Regular cardiac myocyte (primary cell): ENCODE measurements around the gene HLA-DQA1. TPM values are rescaled to one million over a fixed set of nuclear protein-coding genes. Genes with fewer than 3 reads are reported as not detected.

Experiments
- total RNA-seq: library from RNA; depleted of rRNA; stranded (reverse); fragments of >200 nt; gene quantifications from 2 replicates; pipeline ENCODE4 v1.2.3, GENCODE V29; 2014

The HLA-DQA1 gene
- not detected in 2 replicates for total RNA-seq

DNA sequence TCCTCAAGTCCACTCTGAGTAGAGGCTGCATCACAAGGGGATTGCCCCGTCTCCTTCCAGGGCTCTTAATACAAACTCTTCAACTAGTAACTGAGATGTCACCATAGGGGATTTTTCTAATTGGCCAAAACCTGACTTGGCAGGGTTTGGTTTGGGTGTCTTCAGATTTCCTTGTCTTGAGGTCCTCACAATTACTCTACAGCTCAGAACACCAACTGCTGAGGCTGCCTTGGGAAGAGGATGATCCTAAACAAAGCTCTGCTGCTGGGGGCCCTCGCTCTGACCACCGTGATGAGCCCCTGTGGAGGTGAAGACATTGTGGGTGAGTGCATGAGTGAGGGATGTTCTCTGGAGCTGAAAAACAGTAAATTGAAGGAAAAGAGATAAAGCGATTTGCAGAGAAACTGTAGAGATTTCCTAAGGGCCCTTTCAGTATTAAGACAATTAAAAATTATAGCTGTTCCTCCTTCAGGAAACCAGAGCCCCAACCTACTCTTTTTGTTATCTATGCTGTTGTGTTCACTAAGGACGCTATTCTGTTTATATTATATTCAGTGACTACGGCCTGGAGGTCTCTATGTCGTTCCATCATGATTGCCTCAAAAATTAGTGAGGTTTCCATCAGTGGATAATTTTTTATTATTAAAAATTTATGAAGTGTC is at the start of gene HLA-DQA1:
Gene HLA-DQA1 (plus strand): TSS at position 188 of the 662 bp plus-strand sequence. CDS start 53 bp downstream, at position 241.

DNA sequence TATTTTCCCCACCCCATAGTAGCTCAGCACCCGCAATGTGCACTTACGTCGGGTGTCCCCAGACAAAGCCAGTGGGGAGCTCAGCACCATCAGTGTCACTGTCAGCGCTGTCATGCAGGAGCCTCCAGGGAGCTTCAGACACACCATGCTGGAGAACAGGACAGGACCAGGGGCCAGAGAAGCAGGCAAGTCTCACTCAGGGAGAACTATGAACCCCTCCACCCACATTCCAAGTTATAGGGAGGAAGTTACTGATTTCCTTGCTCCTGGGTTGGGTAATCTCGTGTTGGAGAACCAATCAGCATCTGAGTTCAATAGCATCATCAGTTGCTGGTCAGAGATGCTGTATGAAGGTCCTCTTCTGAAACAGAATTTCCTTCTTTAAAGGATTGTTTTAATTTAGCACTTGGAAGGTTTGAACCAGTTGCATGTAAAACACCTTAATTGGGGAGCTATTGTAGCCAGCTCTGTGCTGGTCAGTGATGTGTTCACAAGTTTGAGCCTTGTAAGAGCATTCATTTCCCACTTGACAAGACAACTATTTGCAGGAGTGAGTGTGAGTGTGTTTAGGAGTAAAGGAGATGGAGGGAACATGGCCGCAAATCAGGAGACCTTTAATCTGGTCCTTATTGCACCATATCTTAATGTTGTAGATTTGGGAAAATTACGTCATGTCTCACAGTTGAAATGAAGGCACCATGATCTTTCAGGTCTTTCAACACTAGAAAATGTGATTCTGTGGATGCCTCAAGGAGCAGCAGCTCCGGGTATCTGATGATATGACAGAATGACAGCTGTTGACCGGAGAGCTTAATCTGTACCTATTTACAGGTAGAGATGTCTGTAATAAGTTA is 47.4 kb upstream of the HLA-DQA1 start, which contains the start of gene HLA-DRB1:
Gene HLA-DRB1 (minus strand): TSS at position 253 of the 854 bp plus-strand sequence. CDS start 106 bp downstream, at position 147.

DNA sequence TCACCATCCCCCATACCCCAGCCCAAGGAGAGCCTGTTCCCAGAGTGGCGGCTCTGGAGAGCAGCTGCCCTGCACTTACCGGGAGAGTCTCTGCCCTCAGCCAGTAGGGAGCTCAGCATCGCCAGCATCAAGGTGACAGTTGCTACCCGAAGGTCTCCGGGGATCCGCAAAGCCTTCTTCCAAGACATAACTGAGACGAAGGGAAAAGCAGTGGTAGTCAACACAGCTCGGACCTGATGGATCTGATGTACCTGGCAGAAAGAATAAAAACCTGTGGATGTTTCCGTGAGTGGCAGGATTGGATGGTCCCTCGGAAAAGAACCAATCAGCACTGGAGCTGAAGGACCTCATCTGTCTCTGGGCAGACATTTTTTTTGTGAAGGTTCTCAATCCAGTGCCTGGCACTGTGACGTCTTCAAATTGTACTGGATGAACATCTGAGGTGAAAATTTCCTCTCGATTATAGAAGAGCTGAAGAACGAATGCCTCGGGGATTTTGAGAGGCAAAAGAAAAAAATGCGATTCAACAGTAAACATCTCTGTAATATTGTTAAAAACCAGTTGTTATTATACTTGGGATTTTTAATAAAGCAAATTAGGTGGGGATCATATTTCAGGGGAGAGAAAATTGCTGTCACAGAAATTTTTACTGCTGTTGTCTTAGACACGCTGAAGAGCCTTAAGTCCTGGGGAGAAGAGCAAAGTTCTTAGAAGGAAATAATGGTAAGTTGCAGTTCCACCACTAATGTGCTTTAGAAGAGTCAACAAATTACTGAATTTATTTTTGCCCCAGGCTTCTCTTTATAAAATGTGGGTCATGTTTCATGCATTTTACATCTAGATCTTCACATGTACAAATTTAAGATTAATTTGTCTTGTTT is 29.5 kb downstream of the HLA-DQA1 start, which contains the start of gene HLA-DQB1:
Gene HLA-DQB1 (minus strand): TSS at position 238 of the 881 bp plus-strand sequence. CDS start 50 bp downstream, at position 188.

Other genes with a start within 250 kb of the HLA-DQA1 start
- gene BTNL2, start 230.2 kb upstream of the HLA-DQA1 start, total RNA-seq: not detected in 2 replicates
- 0.38 and 1.7 TPM in 2 replicates for gene HLA-DRA, start 197.5 kb upstream of the HLA-DQA1 start, total RNA-seq
- 0.28 TPM in 1 of 2 replicates, not detected in the other for gene HLA-DRB5, start 107.1 kb upstream of the HLA-DQA1 start, total RNA-seq
- gene HLA-DRB1, start 47.6 kb upstream of the HLA-DQA1 start, total RNA-seq: 0.58 and 3.7 TPM in 2 replicates
- under 0.01 TPM in 1 of 2 replicates, not detected in the other for gene HLA-DQB1, start 29.3 kb downstream of the HLA-DQA1 start, total RNA-seq
- gene HLA-DQA2, start 104.0 kb downstream of the HLA-DQA1 start, total RNA-seq: not detected in 2 replicates
- not detected in 2 replicates for gene HLA-DQB2, start 126.1 kb downstream of the HLA-DQA1 start, total RNA-seq
- under 0.01 and 0.28 TPM in 2 replicates for gene HLA-DOB, start 179.6 kb downstream of the HLA-DQA1 start, total RNA-seq
- gene TAP2, start 201.3 kb downstream of the HLA-DQA1 start, total RNA-seq: 10.4 and 22.6 TPM in 2 replicates
- 29.0 and 54.6 TPM in 2 replicates for gene PSMB8, start 206.6 kb downstream of the HLA-DQA1 start, total RNA-seq
- gene TAP1, start 216.3 kb downstream of the HLA-DQA1 start, total RNA-seq: 62.0 and 68.2 TPM in 2 replicates
- 35.2 and 52.9 TPM in 2 replicates for gene PSMB9, start 216.8 kb downstream of the HLA-DQA1 start, total RNA-seq